HEK293 (cell line): Measurements from ENCODE around the gene CUL7.

Experiments
- GLIS1 ChIP-seq: fragments of 450-650 bp; formaldehyde crosslinking; IDR thresholded peaks from 2 replicates; pipeline ENCODE4 v1.5.1; 2016; ENCODE audit warnings: missing biosample characterization, missing genetic modification characterization
- SP2 ChIP-seq: fragments of 450-650 bp; formaldehyde crosslinking; IDR thresholded peaks from 2 replicates; pipeline ENCODE4 v1.5.1; 2016; ENCODE audit warnings: missing biosample characterization, missing genetic modification characterization
- ZBTB20 ChIP-seq: fragments of 450-650 bp; formaldehyde crosslinking; IDR thresholded peaks from 2 replicates; pipeline ENCODE4 v1.5.1; 2016; ENCODE audit warnings: missing biosample characterization, missing genetic modification characterization
- ZBTB26 ChIP-seq: fragments of 450-650 bp; formaldehyde crosslinking; optimal IDR thresholded peaks from 2 replicates; pipeline ENCODE3; 2016; ENCODE audit warnings: missing biosample characterization, mild to moderate bottlenecking, missing genetic modification characterization
- ZBTB8A ChIP-seq: fragments of 450-650 bp; formaldehyde crosslinking; IDR thresholded peaks from 2 replicates; pipeline ENCODE4 v1.5.1; 2016; ENCODE audit warnings: missing biosample characterization, missing genetic modification characterization
- ZFP69B ChIP-seq: fragments of 450-650 bp; formaldehyde crosslinking; IDR thresholded peaks from 2 replicates; pipeline ENCODE4 v1.5.1; 2016; ENCODE audit warnings: missing biosample characterization, missing genetic modification characterization
- ZNF133 ChIP-seq: fragments of 450-650 bp; formaldehyde crosslinking; IDR thresholded peaks from 2 replicates; pipeline ENCODE4 v1.5.1; 2016; ENCODE audit warnings: missing biosample characterization, missing genetic modification characterization
- ZNF148 ChIP-seq: fragments of 450-650 bp; formaldehyde crosslinking; IDR thresholded peaks from 2 replicates; pipeline ENCODE4 v1.5.0; 2017; ENCODE audit warnings: missing biosample characterization, missing genetic modification characterization, borderline replicate concordance
- ZNF24 ChIP-seq: fragments of 450-650 bp; formaldehyde crosslinking; IDR thresholded peaks from 2 replicates; pipeline ENCODE4 v1.5.1; 2016; ENCODE audit warnings: missing biosample characterization, missing genetic modification characterization
- ZNF335 ChIP-seq: fragments of 450-650 bp; formaldehyde crosslinking; conservative IDR thresholded peaks from 2 replicates; pipeline ENCODE4 v1.5.1; 2016; ENCODE audit warnings: missing biosample characterization, missing genetic modification characterization
- ZNF341 ChIP-seq: fragments of 450-650 bp; formaldehyde crosslinking; IDR thresholded peaks from 2 replicates; pipeline ENCODE4; 2016; ENCODE audit warnings: low read depth, missing biosample characterization, missing genetic modification characterization
- ZNF76 ChIP-seq: fragments of 450-650 bp; formaldehyde crosslinking; IDR thresholded peaks from 2 replicates; pipeline ENCODE4; 2016; ENCODE audit warnings: low read depth, missing biosample characterization, missing genetic modification characterization, borderline replicate concordance
- ZSCAN16 ChIP-seq: fragments of 450-650 bp; formaldehyde crosslinking; IDR thresholded peaks from 2 replicates; pipeline ENCODE4 v1.5.1; 2016; ENCODE audit warnings: missing biosample characterization, missing genetic modification characterization
- ZSCAN23 ChIP-seq: fragments of 450-650 bp; formaldehyde crosslinking; IDR thresholded peaks from 2 replicates; pipeline ENCODE4 v1.5.1; 2016; ENCODE audit warnings: missing biosample characterization, missing genetic modification characterization
- ZSCAN30 ChIP-seq: fragments of 450-650 bp; IDR thresholded peaks from 2 replicates; pipeline ENCODE4 v1.5.1; 2018; ENCODE audit warnings: missing biosample characterization, mild to moderate bottlenecking, missing genetic modification characterization, moderate library complexity
- TF ChIP-seq, protein P1 (sequence below): fragments of 450-650 bp; formaldehyde crosslinking; IDR thresholded peaks from 2 replicates; pipeline ENCODE4 v1.5.1; 2016; ENCODE audit warnings: missing biosample characterization, missing genetic modification characterization
- TF ChIP-seq, protein P2 (sequence below): fragments of 450-650 bp; formaldehyde crosslinking; IDR thresholded peaks from 2 replicates; pipeline ENCODE4 v1.5.1; 2017; ENCODE audit warnings: missing biosample characterization, missing genetic modification characterization
- TF ChIP-seq, protein P3 (sequence below): fragments of 450-650 bp; formaldehyde crosslinking; IDR thresholded peaks from 2 replicates; pipeline ENCODE4 v1.5.1; 2017; ENCODE audit warnings: missing biosample characterization, missing genetic modification characterization
- TF ChIP-seq, protein P4 (sequence below): fragments of 450-650 bp; formaldehyde crosslinking; IDR thresholded peaks from 2 replicates; pipeline ENCODE4 v1.5.1; 2016; ENCODE audit warnings: missing biosample characterization, missing genetic modification characterization
- TF ChIP-seq, protein P5 (sequence below): fragments of 450-650 bp; formaldehyde crosslinking; IDR thresholded peaks from 2 replicates; pipeline ENCODE4 v1.5.1; 2016; ENCODE audit warnings: missing biosample characterization, missing genetic modification characterization, low read depth

Gene CUL7

DNA sequence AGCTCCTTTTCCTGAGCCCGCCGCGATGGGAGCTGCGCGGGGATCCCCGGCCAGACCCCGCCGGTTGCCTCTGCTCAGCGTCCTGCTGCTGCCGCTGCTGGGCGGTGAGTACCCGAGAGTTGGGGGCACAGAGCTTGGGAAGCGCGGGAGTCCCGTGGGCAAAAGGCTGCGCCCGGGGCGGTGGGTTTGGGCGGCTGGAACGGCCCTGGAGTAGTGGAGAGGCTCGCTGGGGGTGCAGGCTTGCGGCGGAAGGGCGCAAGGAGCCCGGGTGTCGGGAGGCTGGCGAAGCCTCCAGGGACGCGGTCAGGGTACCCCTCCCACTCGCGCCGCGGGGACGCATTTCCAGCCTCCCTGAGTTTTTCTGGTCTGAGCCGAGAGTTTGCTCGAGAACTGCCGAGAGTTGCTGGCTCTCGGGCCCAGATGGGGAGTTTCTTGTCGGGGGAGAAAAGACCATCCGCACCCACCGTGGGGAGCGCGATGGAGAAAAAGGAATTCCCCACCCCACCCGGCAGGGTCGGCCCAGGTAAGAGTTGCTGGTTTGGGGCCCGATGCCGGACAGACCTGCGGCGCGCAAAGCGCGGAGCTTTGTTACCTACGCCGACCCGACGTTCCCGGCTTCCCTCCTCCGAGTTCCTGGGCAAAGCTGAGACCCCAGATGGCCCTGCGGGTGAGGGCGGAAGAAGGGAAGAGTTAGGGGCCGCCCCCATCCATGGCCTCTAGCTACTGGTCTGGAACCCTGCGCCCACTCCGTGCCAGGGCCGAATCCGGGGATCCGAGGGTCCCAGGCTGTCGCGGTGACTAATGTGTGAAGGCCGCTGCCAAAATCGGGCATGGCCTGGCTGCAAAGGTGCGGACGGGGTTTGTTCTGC is 23.0 kb upstream of the CUL7 start (continued):
- TF ChIP-seq, protein P1, sequence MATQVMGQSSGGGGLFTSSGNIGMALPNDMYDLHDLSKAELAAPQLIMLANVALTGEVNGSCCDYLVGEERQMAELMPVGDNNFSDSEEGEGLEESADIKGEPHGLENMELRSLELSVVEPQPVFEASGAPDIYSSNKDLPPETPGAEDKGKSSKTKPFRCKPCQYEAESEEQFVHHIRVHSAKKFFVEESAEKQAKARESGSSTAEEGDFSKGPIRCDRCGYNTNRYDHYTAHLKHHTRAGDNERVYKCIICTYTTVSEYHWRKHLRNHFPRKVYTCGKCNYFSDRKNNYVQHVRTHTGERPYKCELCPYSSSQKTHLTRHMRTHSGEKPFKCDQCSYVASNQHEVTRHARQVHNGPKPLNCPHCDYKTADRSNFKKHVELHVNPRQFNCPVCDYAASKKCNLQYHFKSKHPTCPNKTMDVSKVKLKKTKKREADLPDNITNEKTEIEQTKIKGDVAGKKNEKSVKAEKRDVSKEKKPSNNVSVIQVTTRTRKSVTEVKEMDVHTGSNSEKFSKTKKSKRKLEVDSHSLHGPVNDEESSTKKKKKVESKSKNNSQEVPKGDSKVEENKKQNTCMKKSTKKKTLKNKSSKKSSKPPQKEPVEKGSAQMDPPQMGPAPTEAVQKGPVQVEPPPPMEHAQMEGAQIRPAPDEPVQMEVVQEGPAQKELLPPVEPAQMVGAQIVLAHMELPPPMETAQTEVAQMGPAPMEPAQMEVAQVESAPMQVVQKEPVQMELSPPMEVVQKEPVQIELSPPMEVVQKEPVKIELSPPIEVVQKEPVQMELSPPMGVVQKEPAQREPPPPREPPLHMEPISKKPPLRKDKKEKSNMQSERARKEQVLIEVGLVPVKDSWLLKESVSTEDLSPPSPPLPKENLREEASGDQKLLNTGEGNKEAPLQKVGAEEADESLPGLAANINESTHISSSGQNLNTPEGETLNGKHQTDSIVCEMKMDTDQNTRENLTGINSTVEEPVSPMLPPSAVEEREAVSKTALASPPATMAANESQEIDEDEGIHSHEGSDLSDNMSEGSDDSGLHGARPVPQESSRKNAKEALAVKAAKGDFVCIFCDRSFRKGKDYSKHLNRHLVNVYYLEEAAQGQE (tag by site-specific recombination), result no peak
- peak; percentile 22; the same call in 1 of the 2 replicates for TF ChIP-seq GLIS1 (tag by site-specific recombination)
- TF ChIP-seq ZBTB20 (tag by site-specific recombination), result peak; percentile 88
- peak; percentile 52 for TF ChIP-seq SP2 (tag by site-specific recombination)
- TF ChIP-seq, protein P2, sequence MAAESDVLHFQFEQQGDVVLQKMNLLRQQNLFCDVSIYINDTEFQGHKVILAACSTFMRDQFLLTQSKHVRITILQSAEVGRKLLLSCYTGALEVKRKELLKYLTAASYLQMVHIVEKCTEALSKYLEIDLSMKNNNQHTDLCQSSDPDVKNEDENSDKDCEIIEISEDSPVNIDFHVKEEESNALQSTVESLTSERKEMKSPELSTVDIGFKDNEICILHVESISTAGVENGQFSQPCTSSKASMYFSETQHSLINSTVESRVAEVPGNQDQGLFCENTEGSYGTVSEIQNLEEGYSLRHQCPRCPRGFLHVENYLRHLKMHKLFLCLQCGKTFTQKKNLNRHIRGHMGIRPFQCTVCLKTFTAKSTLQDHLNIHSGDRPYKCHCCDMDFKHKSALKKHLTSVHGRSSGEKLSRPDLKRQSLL (tag by site-specific recombination), result 0 out of 2 replicates have a peak, but pooled peaks have one; percentile 10
- TF ChIP-seq ZSCAN30 (tag by site-specific recombination), result peak; percentile 10; the same call in 1 of the 2 replicates
- peak; percentile 77; the same call in 1 of the 2 replicates for TF ChIP-seq ZNF335 (tag by site-specific recombination)
- TF ChIP-seq, protein P3, sequence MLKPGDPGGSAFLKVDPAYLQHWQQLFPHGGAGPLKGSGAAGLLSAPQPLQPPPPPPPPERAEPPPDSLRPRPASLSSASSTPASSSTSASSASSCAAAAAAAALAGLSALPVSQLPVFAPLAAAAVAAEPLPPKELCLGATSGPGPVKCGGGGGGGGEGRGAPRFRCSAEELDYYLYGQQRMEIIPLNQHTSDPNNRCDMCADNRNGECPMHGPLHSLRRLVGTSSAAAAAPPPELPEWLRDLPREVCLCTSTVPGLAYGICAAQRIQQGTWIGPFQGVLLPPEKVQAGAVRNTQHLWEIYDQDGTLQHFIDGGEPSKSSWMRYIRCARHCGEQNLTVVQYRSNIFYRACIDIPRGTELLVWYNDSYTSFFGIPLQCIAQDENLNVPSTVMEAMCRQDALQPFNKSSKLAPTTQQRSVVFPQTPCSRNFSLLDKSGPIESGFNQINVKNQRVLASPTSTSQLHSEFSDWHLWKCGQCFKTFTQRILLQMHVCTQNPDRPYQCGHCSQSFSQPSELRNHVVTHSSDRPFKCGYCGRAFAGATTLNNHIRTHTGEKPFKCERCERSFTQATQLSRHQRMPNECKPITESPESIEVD (tag by site-specific recombination), result no peak
- no peak for TF ChIP-seq ZSCAN16 (tag by site-specific recombination)
- TF ChIP-seq ZNF76, result peak; percentile 93
- no peak for TF ChIP-seq ZNF24
- TF ChIP-seq ZNF133, result no peak
- TF ChIP-seq, protein P4, sequence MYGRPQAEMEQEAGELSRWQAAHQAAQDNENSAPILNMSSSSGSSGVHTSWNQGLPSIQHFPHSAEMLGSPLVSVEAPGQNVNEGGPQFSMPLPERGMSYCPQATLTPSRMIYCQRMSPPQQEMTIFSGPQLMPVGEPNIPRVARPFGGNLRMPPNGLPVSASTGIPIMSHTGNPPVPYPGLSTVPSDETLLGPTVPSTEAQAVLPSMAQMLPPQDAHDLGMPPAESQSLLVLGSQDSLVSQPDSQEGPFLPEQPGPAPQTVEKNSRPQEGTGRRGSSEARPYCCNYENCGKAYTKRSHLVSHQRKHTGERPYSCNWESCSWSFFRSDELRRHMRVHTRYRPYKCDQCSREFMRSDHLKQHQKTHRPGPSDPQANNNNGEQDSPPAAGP (tag by site-specific recombination), result 0 out of 2 replicates have a peak, but pooled peaks have one; percentile 14
- TF ChIP-seq ZNF341, result peak; percentile 99
- TF ChIP-seq, protein P5, sequence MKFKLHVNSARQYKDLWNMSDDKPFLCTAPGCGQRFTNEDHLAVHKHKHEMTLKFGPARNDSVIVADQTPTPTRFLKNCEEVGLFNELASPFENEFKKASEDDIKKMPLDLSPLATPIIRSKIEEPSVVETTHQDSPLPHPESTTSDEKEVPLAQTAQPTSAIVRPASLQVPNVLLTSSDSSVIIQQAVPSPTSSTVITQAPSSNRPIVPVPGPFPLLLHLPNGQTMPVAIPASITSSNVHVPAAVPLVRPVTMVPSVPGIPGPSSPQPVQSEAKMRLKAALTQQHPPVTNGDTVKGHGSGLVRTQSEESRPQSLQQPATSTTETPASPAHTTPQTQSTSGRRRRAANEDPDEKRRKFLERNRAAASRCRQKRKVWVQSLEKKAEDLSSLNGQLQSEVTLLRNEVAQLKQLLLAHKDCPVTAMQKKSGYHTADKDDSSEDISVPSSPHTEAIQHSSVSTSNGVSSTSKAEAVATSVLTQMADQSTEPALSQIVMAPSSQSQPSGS (tag by site-specific recombination), result no peak
- TF ChIP-seq ZBTB8A, result peak; percentile 97
- TF ChIP-seq ZNF148 (tag by site-specific recombination), result no peak
- TF ChIP-seq ZFP69B (tag by site-specific recombination), result 0 out of 2 replicates have a peak, but pooled peaks have one; percentile 24
- peak; percentile 90 for TF ChIP-seq ZBTB26
- TF ChIP-seq ZSCAN23 (tag by site-specific recombination), result no peak
